ENCODE data around the gene CPA5.

CPA5 gene

GRCh38 chr7:130332259-130333053, 12.2 kb upstream of the CPA5 start:
- no peak for DNase-seq (ENCODE audit: low spot score)

GRCh38 chr7:130333832-130334231, 10.8 kb upstream of the CPA5 start:
- no peak for DNase-seq (ENCODE audit: low spot score)

GRCh38 chr7:130334274-130334673, 10.3 kb upstream of the CPA5 start:
- DNase-seq (ENCODE audit: low spot score): no peak

GRCh38 chr7:130337410-130337971, 7.1 kb upstream of the CPA5 start:
- no peak for DNase-seq (ENCODE audit: low spot score)

GRCh38 chr7:130338233-130338632, 6.4 kb upstream of the CPA5 start:
- DNase-seq (ENCODE audit: low spot score): no peak

- DNase-seq (ENCODE audit: low spot score): no peak
These were observed 2.7 kb upstream of the CPA5 start for GRCh38 chr7:130341882-130342281.

- DNase-seq (ENCODE audit: low spot score): no peak
These were observed 1.8 kb upstream of the CPA5 start for GRCh38 chr7:130342701-130343380.

- no peak for DNase-seq (ENCODE audit: low spot score)
These were observed 520 bp downstream of the CPA5 start for GRCh38 chr7:130345136-130345535.

GRCh38 chr7:130345725-130346124, 1.1 kb downstream of the CPA5 start:
- DNase-seq (ENCODE audit: low spot score): no peak

- no peak for DNase-seq (ENCODE audit: low spot score)
These were observed 1.7 kb downstream of the CPA5 start for GRCh38 chr7:130346177-130346905.

- DNase-seq (ENCODE audit: low spot score): no peak
These were observed 2.3 kb downstream of the CPA5 start for GRCh38 chr7:130346941-130347340.

- no peak for DNase-seq (ENCODE audit: low spot score)
These were observed 5.5 kb downstream of the CPA5 start for GRCh38 chr7:130349911-130350782.

- DNase-seq (ENCODE audit: low spot score): no peak
These were observed 6.6 kb downstream of the CPA5 start for GRCh38 chr7:130350945-130351790.

GRCh38 chr7:130351791-130352090, 7.1 kb downstream of the CPA5 start:
- DNase-seq (ENCODE audit: low spot score): no peak

GRCh38 chr7:130352194-130353074, 7.8 kb downstream of the CPA5 start:
- no peak for DNase-seq (ENCODE audit: low spot score)

- DNase-seq (ENCODE audit: low spot score): no peak
These were observed 8.6 kb downstream of the CPA5 start for GRCh38 chr7:130353196-130353595.

GRCh38 chr7:130356121-130356875, 11.7 kb downstream of the CPA5 start:
- no peak for DNase-seq (ENCODE audit: low spot score)

GRCh38 chr7:130356876-130357611, 12.4 kb downstream of the CPA5 start:
- DNase-seq (ENCODE audit: low spot score): no peak
